ENCODE measurements around the gene NUP188. TPM values are rescaled to one million over a fixed set of nuclear protein-coding genes. Genes with fewer than 3 reads are reported as not detected.
A peak's percentile ranks its signal among the peaks of the same experiment; 100 is the strongest.

NUP188 gene
- total RNA-seq, 1 donor from 2014 or later, result 103 TPM

DNA sequence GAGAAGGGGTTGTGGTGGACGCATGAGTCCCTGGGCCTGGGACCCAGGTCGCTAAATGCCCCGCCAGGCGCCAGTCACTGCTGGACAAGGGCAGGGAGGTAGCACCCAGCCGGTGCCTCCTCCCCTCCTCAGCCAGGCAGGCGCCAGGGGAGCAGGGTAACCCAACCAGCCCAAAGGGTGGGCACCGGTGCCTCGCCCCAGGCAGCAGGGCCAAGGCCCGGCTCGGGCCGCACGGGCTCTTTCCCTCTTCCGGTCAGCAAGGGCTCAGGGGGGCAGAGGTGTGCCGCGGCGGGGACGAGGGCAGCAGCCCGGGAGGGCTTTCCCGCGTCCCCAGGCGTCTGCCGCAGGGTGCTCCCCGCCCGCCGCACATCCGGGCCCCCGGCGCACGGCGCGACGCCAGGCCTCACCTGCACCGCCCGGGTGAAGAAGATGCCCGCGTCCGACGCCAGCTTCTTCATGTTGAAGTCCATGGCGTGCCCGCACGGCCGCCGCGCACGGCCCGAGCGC, 80.2 kb downstream of the NUP188 start:
- no peaks in the 10 kb centered on the region for H3K9me3 Mint-ChIP-seq
- DNase-seq (no peak), ATAC-seq (ENCODE audit: low read depth) (peak; percentile 38)
- intact Hi-C loops (cut with micrococcal nuclease), result loop anchor here (1.0 to 2.0 kb wide), 5 partner anchors 42 to 475 kb away; partner anchors contain the start of genes DOLPP1, LRRC8A, PTPA and SPTAN1
- H3K27ac Mint-ChIP-seq, result peak overlapping the region; percentile 66
- ChIA-PET CTCF (interaction anchor here (0.7 to 1.5 kb wide), 3 partner anchors 9 to 21 kb away, joined by 4 to 5 read pairs (median 4); no protein-coding TSS in a partner anchor), POLR2A (interaction anchor here (0.5 to 2.3 kb wide), 10 partner anchors 9 to 752 kb away, joined by 4 to 12 read pairs (median 7); partner anchors contain the start of genes DOLK, DOLPP1, GOLGA2 and MIGA2)
- TF ChIP-seq CTCF (IDR thresholded peaks at IDR 0.05), result no peak
- H3K4me1 Mint-ChIP-seq, result peaks cover 19% of the 10 kb centered on the region
- no peaks in the 10 kb centered on the region for H3K36me3 Mint-ChIP-seq (ENCODE audit: low read depth)
- no peaks in the 10 kb centered on the region for H3K27me3 Mint-ChIP-seq
- H3K4me3 Mint-ChIP-seq, result peak overlapping the region; percentile 85

DNA sequence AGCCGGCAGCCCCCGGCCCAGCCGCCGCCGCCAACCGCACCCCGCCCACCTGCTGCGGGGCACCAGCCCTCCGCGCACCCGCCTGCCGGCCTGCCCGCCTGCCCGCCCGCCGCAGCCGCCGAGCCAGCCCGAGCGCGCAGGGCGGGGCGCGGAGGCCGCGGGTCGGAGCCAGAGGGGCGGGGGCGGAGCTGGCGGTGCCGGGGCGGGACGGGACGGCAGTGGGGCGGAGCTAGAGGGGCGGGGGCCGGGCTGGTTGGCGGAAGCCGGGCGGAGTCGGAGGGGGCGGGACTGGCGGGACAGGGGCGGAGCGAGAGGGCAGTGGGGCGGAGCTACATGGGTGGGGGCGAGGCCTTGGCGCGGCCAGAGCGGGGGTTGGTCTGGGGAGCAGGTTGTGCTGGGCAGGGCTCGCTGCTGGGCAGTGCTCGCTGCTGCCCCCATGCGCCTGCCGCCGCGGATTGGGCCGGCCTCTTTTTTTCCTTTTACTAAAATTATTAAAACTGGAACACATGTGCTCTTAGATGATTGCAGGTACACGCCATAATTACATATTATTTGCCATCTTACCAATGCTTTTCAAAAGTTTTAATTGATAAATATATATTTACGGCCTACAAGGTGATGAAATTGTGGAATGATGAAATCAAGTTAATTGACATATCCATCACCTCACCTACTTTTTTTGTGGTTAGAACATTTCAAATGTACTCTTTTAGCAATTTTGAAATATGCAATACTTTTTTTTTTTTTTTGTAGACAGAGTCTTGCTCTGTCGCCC, 80.9 kb downstream of the NUP188 start, which contains the start of gene SH3GLB2:
Gene SH3GLB2 (minus strand): TSS at position 140 of the 775 bp plus-strand sequence. CDS start 177 bp downstream, outside the sequence.
- CTCF ChIA-PET, result interaction anchor here (0.7 to 1.5 kb wide), 3 partner anchors 10 to 22 kb away, joined by 4 to 5 read pairs (median 4); no protein-coding TSS in a partner anchor
- DNase-seq, result peak; percentile 93
- Mint-ChIP-seq H3K36me3 (ENCODE audit: low read depth) (no peaks in the 10 kb centered on the region), H3K4me3 (peak within 1 kb of the TSS; percentile 85), H3K27me3 (no peaks in the 10 kb centered on the region), H3K27ac (peak within 1 kb of the TSS; percentile 66), H3K9me3 (no peaks in the 10 kb centered on the region), H3K4me1 (peaks cover 19% of the 10 kb centered on the region)
- TF ChIP-seq CTCF (IDR thresholded peaks at IDR 0.05), result no peak
- intact Hi-C loops (cut with micrococcal nuclease), result loop anchor here (1.0 to 2.0 kb wide), 5 partner anchors 41 to 476 kb away; partner anchors contain the start of genes DOLPP1, LRRC8A, PTPA and SPTAN1
- POLR2A ChIA-PET, result interaction anchor here (0.5 to 2.3 kb wide), 14 partner anchors 8 to 1632 kb away, joined by 3 to 12 read pairs (median 6); partner anchors contain the start of genes DOLK, DOLPP1, GOLGA2 and MIGA2
- peak; percentile 95 for ATAC-seq (ENCODE audit: low read depth)

DNA sequence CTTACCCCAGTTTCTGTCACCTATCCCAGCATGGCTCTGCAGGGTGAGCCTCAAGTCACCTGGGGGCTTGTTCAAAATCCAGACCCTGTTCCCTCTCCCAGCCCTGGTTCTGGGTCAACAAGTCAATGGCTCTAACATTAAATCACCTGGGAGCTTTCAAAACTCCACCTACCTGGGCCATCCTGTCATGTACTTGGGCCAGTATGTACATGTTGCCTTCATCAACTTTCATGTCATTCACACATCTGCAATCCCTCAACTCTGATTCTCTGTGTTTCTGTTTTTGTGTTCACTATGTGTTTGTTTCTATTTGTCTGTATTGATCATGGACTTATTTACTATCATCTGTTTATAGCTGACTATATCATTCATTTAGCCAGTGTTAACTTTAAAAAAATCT, 82.7 kb downstream of the NUP188 start:
- H3K27ac Mint-ChIP-seq, result no peak overlapping the region
- DNase-seq (no peak), ATAC-seq (ENCODE audit: low read depth) (no peak)
- no peaks in the 10 kb centered on the region for H3K36me3 Mint-ChIP-seq (ENCODE audit: low read depth)
- peaks cover 18% of the 10 kb centered on the region for H3K4me1 Mint-ChIP-seq
- peak overlapping the region; percentile 48 for H3K4me3 Mint-ChIP-seq
- H3K27me3 Mint-ChIP-seq, result no peaks in the 10 kb centered on the region
- no peaks in the 10 kb centered on the region for H3K9me3 Mint-ChIP-seq
- CTCF ChIA-PET, result no interaction called here
- TF ChIP-seq CTCF (IDR thresholded peaks at IDR 0.05), result no peak
- intact Hi-C loops (cut with micrococcal nuclease), result no loop called here
- POLR2A ChIA-PET, result interaction anchor here (0.6 to 0.7 kb wide), 2 partner anchors 51 to 152 kb away, joined by 3 to 5 read pairs; partner anchors contain the start of gene DOLPP1

GRCh38 chr9:129031514-129031913, 84.0 kb downstream of the NUP188 start:
- DNase-seq, result no peak
- no peak for TF ChIP-seq CTCF (IDR thresholded peaks at IDR 0.05)
- ChIA-PET CTCF (interaction anchor here (0.6 kb wide), 1 partner anchor 35 kb away, joined by 4 read pairs; no protein-coding TSS in a partner anchor), POLR2A (no interaction called here)
- no peak for ATAC-seq (ENCODE audit: low read depth)
- no peak overlapping the region for H3K4me3 Mint-ChIP-seq
- H3K36me3 Mint-ChIP-seq (ENCODE audit: low read depth), result peaks cover under 1% of the 10 kb centered on the region
- no peak overlapping the region for H3K27ac Mint-ChIP-seq
- intact Hi-C loops (cut with micrococcal nuclease), result no loop called here
- H3K4me1 Mint-ChIP-seq, result peaks cover 18% of the 10 kb centered on the region
- H3K9me3 Mint-ChIP-seq, result no peaks in the 10 kb centered on the region
- H3K27me3 Mint-ChIP-seq, result no peaks in the 10 kb centered on the region

Data from activated B cell treated with CpG ODN at 0.5 μM for 24 hours (primary cell).